ENCODE measurements around the gene HIGD2B. TPM values are rescaled to one million over a fixed set of nuclear protein-coding genes. Genes with fewer than 3 reads are reported as not detected.

Gene HIGD2B
- total RNA-seq, 2 donors from 2014 or later, result not detected

GRCh38 chr15:72682772-72683171 lies 3.2 kb downstream of the HIGD2B start:
- no peak overlapping the region for H3K4me3 Mint-ChIP-seq

GRCh38 chr15:72680931-72681330 lies 5.1 kb downstream of the HIGD2B start:
- no peak for DNase-seq
- Mint-ChIP-seq H3K9me3 (no peaks in the 10 kb centered on the region), H3K4me3 (no peak overlapping the region), H3K4me1 (peaks cover 6% of the 10 kb centered on the region), H3K36me3 (ENCODE audit: low read depth) (no peaks in the 10 kb centered on the region), H3K27me3 (ENCODE audit: insufficient read depth) (peaks cover 5% of the 10 kb centered on the region), H3K27ac (no peak overlapping the region)
- H3K9ac ChIP-seq (ENCODE audit: extremely low read depth, low read length, poor library complexity, severe bottlenecking), result no peak overlapping the region
- H3K9me3 ChIP-seq (ENCODE audit: control insufficient read depth, low read length), result no peaks in the 10 kb centered on the region
- H3K4me3 ChIP-seq (ENCODE audit: low read length), result no peak overlapping the region
- H3K27ac ChIP-seq (ENCODE audit: low read depth, low read length), result no peak overlapping the region
- peaks cover 10% of the 10 kb centered on the region for H3K27me3 ChIP-seq (ENCODE audit: control insufficient read depth, insufficient read depth, low read length, poor library complexity, severe bottlenecking)
- H3K36me3 ChIP-seq (ENCODE audit: control insufficient read depth, insufficient read depth, low read length), result no peaks in the 10 kb centered on the region
- no peak for TF ChIP-seq CTCF (conservative IDR thresholded peaks at IDR 0.05)
- H3K4me1 ChIP-seq (ENCODE audit: control insufficient read depth, insufficient read depth, low read length), result no peaks in the 10 kb centered on the region
- 44 to 74% methylated on average over 2 to 3 of the region's 3 CpGs for WGBS, 2 experiments (ENCODE audit: insufficient coverage in 1 of 2, insufficient read length in 1 of 2)

More at GRCh38 chr15:72682772-72683171, 3.2 kb downstream of the HIGD2B start:
- no peak overlapping the region for H3K27ac ChIP-seq (ENCODE audit: low read depth, low read length)
- Mint-ChIP-seq H3K36me3 (ENCODE audit: low read depth) (no peaks in the 10 kb centered on the region), H3K27ac (no peak overlapping the region), H3K4me1 (peaks cover 6% of the 10 kb centered on the region), H3K27me3 (ENCODE audit: insufficient read depth) (peaks cover 5% of the 10 kb centered on the region), H3K9me3 (no peaks in the 10 kb centered on the region)
- no peaks in the 10 kb centered on the region for H3K4me1 ChIP-seq (ENCODE audit: control insufficient read depth, insufficient read depth, low read length)
- no peak for TF ChIP-seq CTCF (conservative IDR thresholded peaks at IDR 0.05)
- no peak for DNase-seq
- no peaks in the 10 kb centered on the region for H3K36me3 ChIP-seq (ENCODE audit: control insufficient read depth, insufficient read depth, low read length)
- 92 to 100% methylated on average over 1 to 3 of the region's 3 CpGs for WGBS, 2 experiments (ENCODE audit: insufficient coverage in 1 of 2, insufficient read length in 1 of 2)
- H3K9ac ChIP-seq (ENCODE audit: extremely low read depth, low read length, poor library complexity, severe bottlenecking), result no peak overlapping the region
- H3K27me3 ChIP-seq (ENCODE audit: control insufficient read depth, insufficient read depth, low read length, poor library complexity, severe bottlenecking), result peaks cover 10% of the 10 kb centered on the region
- H3K9me3 ChIP-seq (ENCODE audit: control insufficient read depth, low read length), result no peaks in the 10 kb centered on the region
- H3K4me3 ChIP-seq (ENCODE audit: low read length), result no peak overlapping the region

GRCh38 chr15:72676838-72677237 lies 9.1 kb downstream of the HIGD2B start:
- Mint-ChIP-seq H3K27me3 (ENCODE audit: insufficient read depth) (peaks cover 5% of the 10 kb centered on the region), H3K27ac (no peak overlapping the region), H3K9me3 (no peaks in the 10 kb centered on the region), H3K4me1 (peaks cover 4% of the 10 kb centered on the region), H3K4me3 (no peak overlapping the region), H3K36me3 (ENCODE audit: low read depth) (no peaks in the 10 kb centered on the region)
- Histone ChIP-seq H3K36me3 (ENCODE audit: control insufficient read depth, insufficient read depth, low read length) (no peaks in the 10 kb centered on the region), H3K4me3 (ENCODE audit: low read length) (no peak overlapping the region), H3K4me1 (ENCODE audit: control insufficient read depth, insufficient read depth, low read length) (no peaks in the 10 kb centered on the region), H3K9ac (ENCODE audit: extremely low read depth, low read length, poor library complexity, severe bottlenecking) (no peak overlapping the region), H3K9me3 (ENCODE audit: control insufficient read depth, low read length) (no peaks in the 10 kb centered on the region), H3K27ac (ENCODE audit: low read depth, low read length) (no peak overlapping the region), H3K27me3 (ENCODE audit: control insufficient read depth, insufficient read depth, low read length, poor library complexity, severe bottlenecking) (peaks cover 10% of the 10 kb centered on the region)
- 90 to 100% methylated on average over 2 to 4 of the region's 4 CpGs for WGBS, 2 experiments (ENCODE audit: insufficient coverage in 1 of 2, insufficient read length in 1 of 2)
- DNase-seq, result no peak
- no peak for TF ChIP-seq CTCF (conservative IDR thresholded peaks at IDR 0.05)

Measured in endodermal cell (in vitro differentiated cells).